Lower leg skin (tissue), 4 donors: ENCODE data around the gene NPIPB8. TPM values are rescaled to one million over a fixed set of nuclear protein-coding genes. Genes with fewer than 3 reads are reported as not detected.
"Not testable (repeated sequence)": the region's sequence is repeated elsewhere in the genome, so short reads cannot be mapped to it uniquely, and the experiment has no call there.

ENCODE experiments used
- DNase-seq, 2 donors: peaks; one replicate each; pipeline ENCODE4 v3.0.0-alpha.2; 2019; ENCODE audit warnings: low spot score in 2 of 2
- H3K4me3 ChIP-seq: fragments of 200-600 bp; sonication (generic); 2 replicates; pipeline ENCODE4 v1.5.1; 2017; ENCODE audit warnings: mild to moderate bottlenecking, low read depth; ENCODE audit not compliant: poor library complexity, severe bottlenecking
- CTCF ChIP-seq, 3 donors: fragments of 450-650 bp; IDR thresholded peaks; one replicate each; pipeline ENCODE4 v1.5.1; 2016; ENCODE audit warnings: antibody characterized with exemption in 3 of 3, mild to moderate bottlenecking in 3 of 3, moderate library complexity in 2 of 3
- POLR2A ChIP-seq, 2 donors: fragments of 450-650 bp; IDR thresholded peaks; one replicate each; pipeline ENCODE4 v1.6.1; 2016 to 2017; ENCODE audit warnings: antibody characterized with exemption in 2 of 2, mild to moderate bottlenecking in 1 of 2, moderate library complexity in 1 of 2
- WGBS, 2 donors: methylation state at CpG; one replicate each; pipeline ENCODE4 v1.1.5; 2018; 5-methylcytosine and 5-hydroxymethylcytosine counted together
- intact Hi-C: fragments of 100-400 bp; cut with DNase I; formaldehyde crosslinking; loops from one replicate; pipeline ENCODE4 v1.15.0; 2023; ENCODE audit warnings: low total_unique reads
- total RNA-seq, 4 donors: library from RNA; depleted of rRNA; stranded (reverse); fragments of >200 nt; gene quantifications; one replicate each; pipeline ENCODE4 v1.1.0, GENCODE V29; 2016

Gene NPIPB8
- total RNA-seq, 4 donors from 2014 or later, result not detected

GRCh38 chr16:28592979-28593553 is 44.8 kb upstream of the NPIPB8 start:
- no peak overlapping the region for H3K4me3 ChIP-seq
- TF ChIP-seq CTCF (IDR thresholded peaks at IDR 0.05) (no peak), POLR2A (IDR thresholded peaks at IDR 0.05) (no peak)
- WGBS, 2 donors, result 81 to 84% methylated on average over 13 of the region's 13 CpGs
- no peak for DNase-seq
- intact Hi-C loops, result no loop called here

- WGBS, 2 donors, result 86 to 95% methylated on average over 5 to 6 of the region's 6 CpGs
- H3K4me3 ChIP-seq, intact Hi-C loops, DNase-seq: not testable (repeated sequence)
Observed at GRCh38 chr16:28595451-28595850, 42.4 kb upstream of the NPIPB8 start.

GRCh38 chr16:28596115-28596630 is 41.7 kb upstream of the NPIPB8 start:
- no peak for DNase-seq
- intact Hi-C loops, result no loop called here
- no peak overlapping the region for H3K4me3 ChIP-seq
- TF ChIP-seq POLR2A (IDR thresholded peaks at IDR 0.05), result no peak
- no peak for TF ChIP-seq CTCF (IDR thresholded peaks at IDR 0.05)
- 73 to 79% methylated on average over 8 of the region's 8 CpGs for WGBS, 2 donors

- 30 to 57% methylated on average over 11 of the region's 11 CpGs for WGBS, 2 donors
- no peak for TF ChIP-seq POLR2A (IDR thresholded peaks at IDR 0.05)
- no peak for TF ChIP-seq CTCF (IDR thresholded peaks at IDR 0.05)
- no peak for DNase-seq
- H3K4me3 ChIP-seq, result no peak within 1 kb of the TSS
- intact Hi-C loops, result no loop called here
Observed at GRCh38 chr16:28596840-28597691, 40.8 kb upstream of the NPIPB8 start, which contains the start of gene SULT1A2. SULT1A2 (minus strand) TSS chr16:28597050; CDS start chr16:28595930, 1,120 bp downstream.

- no peak for DNase-seq
- no peak for TF ChIP-seq POLR2A (IDR thresholded peaks at IDR 0.05)
- TF ChIP-seq CTCF (IDR thresholded peaks at IDR 0.05), result no peak
- 71 to 74% methylated on average over 9 of the region's 9 CpGs for WGBS, 2 donors
- H3K4me3 ChIP-seq, result no peak overlapping the region
- intact Hi-C loops, result no loop called here
Observed at GRCh38 chr16:28597692-28598261, 40.1 kb upstream of the NPIPB8 start.

GRCh38 chr16:28599377-28600285 is 38.2 kb upstream of the NPIPB8 start:
- intact Hi-C loops, result loop anchor here (10.0 kb wide), 1 partner anchor 315 kb away; no protein-coding TSS in a partner anchor
- WGBS, 2 donors, result no CpG with 5 or more reads among the region's 17 CpGs
- DNase-seq, H3K4me3 ChIP-seq: not testable (repeated sequence)

- not testable (repeated sequence) for DNase-seq, H3K4me3 ChIP-seq
- WGBS, 2 donors, result 33 to 34% methylated on average over 11 to 13 of the region's 20 CpGs
- intact Hi-C loops, result loop anchor here (10.0 kb wide), 1 partner anchor 316 kb away; no protein-coding TSS in a partner anchor
Observed at GRCh38 chr16:28600965-28601364, 36.9 kb upstream of the NPIPB8 start.

- DNase-seq, H3K4me3 ChIP-seq: not testable (repeated sequence)
- intact Hi-C loops, result loop anchor here (10.0 kb wide), 1 partner anchor 317 kb away; no protein-coding TSS in a partner anchor
- WGBS, 2 donors, result 86 to 94% methylated on average over 10 to 12 of the region's 13 CpGs
Observed at GRCh38 chr16:28601589-28601988, 36.3 kb upstream of the NPIPB8 start.

- 55% methylated on average over 6 of the region's 10 CpGs; no CpG with 5 or more reads in 1 of the 2 donors for WGBS, 2 donors
- intact Hi-C loops, result loop anchor here (10.0 kb wide), 1 partner anchor 317 kb away; no protein-coding TSS in a partner anchor
- not testable (repeated sequence) for H3K4me3 ChIP-seq, DNase-seq
Observed at GRCh38 chr16:28602062-28602461, 35.8 kb upstream of the NPIPB8 start.
